Activated naive CD4-positive, alpha-beta T cell treated with anti-CD3 and anti-CD28 coated beads for 36 hours (primary cell): ENCODE results near the gene SQOR. TPM values are rescaled to one million over a fixed set of nuclear protein-coding genes. Genes with fewer than 3 reads are reported as not detected.

ENCODE experiments used
- CTCF ChIA-PET: fragments of 350-600 bp; sonication (Branson Sonifier 250); formaldehyde crosslinking; loops from one replicate; lab custom pipeline; 2021; ENCODE audit warnings: antibody characterized with exemption; lab: Charles Lee
- DNase-seq: peaks from one replicate; pipeline ENCODE4 v3.0.0-alpha.2; 2020
- H3K27ac Mint-ChIP-seq: one replicate; pipeline ENCODE4 v1.8.0; 2021; ENCODE audit warnings: mild to moderate bottlenecking, mixed read lengths
- H3K27me3 Mint-ChIP-seq: one replicate; pipeline ENCODE4 v1.8.0; 2021; ENCODE audit warnings: low read depth, mixed read lengths
- H3K36me3 Mint-ChIP-seq: one replicate; pipeline ENCODE4 v1.8.0; 2021; ENCODE audit warnings: low read depth, mixed read lengths
- H3K4me1 Mint-ChIP-seq: one replicate; pipeline ENCODE4 v1.8.0; 2021; ENCODE audit warnings: low read depth, mixed read lengths
- H3K4me3 Mint-ChIP-seq: one replicate; pipeline ENCODE4 v1.8.0; 2021; ENCODE audit warnings: mild to moderate bottlenecking, moderate library complexity, mixed read lengths
- H3K9me3 Mint-ChIP-seq: one replicate; pipeline ENCODE4 v1.8.0; 2021; ENCODE audit warnings: mixed read lengths
- intact Hi-C: fragments of 100-400 bp; cut with micrococcal nuclease; formaldehyde crosslinking; loops from one replicate; pipeline ENCODE4 v1.15.1; 2023
- total RNA-seq, 2 experiments: library from RNA; stranded (reverse); gene quantifications; one replicate each; pipeline ENCODE4 v1.2.3, GENCODE V29; 2021

Gene SQOR
- total RNA-seq, 2 experiments from 2014 or later, result 54.3 to 56.4 TPM

DNA sequence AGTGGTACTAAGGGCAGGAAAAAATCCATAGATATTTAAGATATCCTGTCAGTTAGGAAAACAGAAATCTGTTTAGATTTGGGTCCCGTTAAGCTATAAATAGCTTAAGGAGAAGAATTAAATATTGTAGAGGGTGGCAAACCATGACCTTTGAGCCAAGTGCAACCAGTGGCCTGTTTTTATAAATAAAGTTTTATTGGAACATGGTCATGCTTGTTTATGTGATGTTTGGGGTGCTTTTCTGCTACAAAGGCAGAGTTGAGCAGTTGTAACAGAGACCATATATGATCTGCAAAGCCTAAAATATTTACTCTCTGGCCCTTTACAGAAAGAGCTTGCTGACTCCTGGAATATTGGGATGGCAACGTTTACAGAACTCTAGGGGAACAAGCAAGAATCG, 66.3 kb downstream of the SQOR start:
- no peak overlapping the region for H3K27ac Mint-ChIP-seq
- H3K9me3 Mint-ChIP-seq, result no peaks in the 10 kb centered on the region
- H3K4me3 Mint-ChIP-seq, result no peak overlapping the region
- peaks cover 3% of the 10 kb centered on the region for H3K27me3 Mint-ChIP-seq
- CTCF ChIA-PET, result interaction anchor here (0.6 to 0.8 kb wide), 2 partner anchors 88 to 202 kb away, joined by 3 read pairs; no protein-coding TSS in a partner anchor
- intact Hi-C loops, result loop anchor here (10.0 kb wide), 1 partner anchor 1494 kb away; no protein-coding TSS in a partner anchor
- H3K36me3 Mint-ChIP-seq, result no peaks in the 10 kb centered on the region
- peaks cover 10% of the 10 kb centered on the region for H3K4me1 Mint-ChIP-seq
- no peak for DNase-seq

DNA sequence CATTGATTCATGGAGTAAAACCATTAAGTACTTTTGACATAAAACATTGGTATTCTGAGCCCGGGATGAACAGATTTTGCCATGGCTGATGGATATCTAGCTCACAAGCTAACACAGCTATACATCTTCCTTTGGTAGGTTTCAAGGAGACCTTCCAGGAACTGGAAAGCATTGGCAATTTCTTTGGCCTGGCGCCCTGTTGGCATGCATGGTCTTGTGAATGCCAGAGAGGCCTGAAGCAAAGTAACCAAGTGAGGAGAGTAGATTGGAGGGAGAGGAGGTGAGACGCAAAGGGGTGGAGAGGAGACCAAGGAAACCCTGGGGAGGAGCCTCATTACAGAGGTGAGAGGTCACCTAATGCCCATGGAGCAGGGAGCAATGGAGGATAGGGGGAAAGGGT, 67.2 kb downstream of the SQOR start:
- CTCF ChIA-PET, result interaction anchor here (2.0 kb wide), 1 partner anchor 13 kb away, joined by 6 read pairs; no protein-coding TSS in a partner anchor

DNA sequence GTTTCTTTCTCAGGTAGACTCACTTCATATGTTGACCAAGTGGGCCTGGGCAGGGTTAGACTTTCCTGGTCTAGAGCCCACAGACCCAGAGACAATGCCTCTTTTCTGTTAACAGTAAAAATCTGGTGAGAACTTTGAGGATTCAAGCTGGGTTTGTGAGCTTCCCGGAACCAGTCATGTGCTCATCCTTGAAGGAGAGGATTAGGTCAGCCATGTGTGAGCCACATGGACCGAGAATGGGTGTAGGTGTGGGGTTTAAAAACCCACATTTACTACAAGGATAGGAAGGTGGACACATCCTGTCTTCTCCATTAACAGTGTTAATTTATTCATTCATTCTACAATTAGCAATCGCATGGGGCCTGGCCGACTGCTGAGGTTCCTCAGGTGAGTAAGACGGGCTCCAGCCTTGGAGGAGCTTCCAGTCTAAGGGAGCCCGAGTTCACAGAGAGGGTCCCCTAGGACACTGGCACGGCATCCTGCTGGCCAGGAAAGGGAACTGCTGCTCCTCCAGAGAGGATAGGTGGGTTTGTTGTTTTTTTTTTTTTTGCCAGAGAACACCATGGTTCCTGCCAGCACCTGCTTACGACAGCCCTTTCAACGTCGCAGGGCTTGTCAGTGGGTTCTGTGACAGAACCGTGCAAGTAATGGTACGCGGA, 69.0 kb downstream of the SQOR start:
- CTCF ChIA-PET, result interaction anchor here (0.7 to 2.0 kb wide), 2 partner anchors 11 to 43 kb away, joined by 3 to 6 read pairs; no protein-coding TSS in a partner anchor
- no peak for DNase-seq
- intact Hi-C loops, result loop anchor here (2.0 to 10.0 kb wide), 3 partner anchors 69 to 1491 kb away; partner anchors contain the start of gene SQOR

More for the DNA sequence above, 67.2 kb downstream of the SQOR start:
- Mint-ChIP-seq H3K4me1 (peaks cover 11% of the 10 kb centered on the region), H3K27me3 (peaks cover 3% of the 10 kb centered on the region), H3K9me3 (no peaks in the 10 kb centered on the region), H3K4me3 (no peak overlapping the region), H3K36me3 (no peaks in the 10 kb centered on the region), H3K27ac (no peak overlapping the region)
- DNase-seq, result no peak
- intact Hi-C loops, result loop anchor here (10.0 kb wide), 1 partner anchor 1493 kb away; no protein-coding TSS in a partner anchor

DNA sequence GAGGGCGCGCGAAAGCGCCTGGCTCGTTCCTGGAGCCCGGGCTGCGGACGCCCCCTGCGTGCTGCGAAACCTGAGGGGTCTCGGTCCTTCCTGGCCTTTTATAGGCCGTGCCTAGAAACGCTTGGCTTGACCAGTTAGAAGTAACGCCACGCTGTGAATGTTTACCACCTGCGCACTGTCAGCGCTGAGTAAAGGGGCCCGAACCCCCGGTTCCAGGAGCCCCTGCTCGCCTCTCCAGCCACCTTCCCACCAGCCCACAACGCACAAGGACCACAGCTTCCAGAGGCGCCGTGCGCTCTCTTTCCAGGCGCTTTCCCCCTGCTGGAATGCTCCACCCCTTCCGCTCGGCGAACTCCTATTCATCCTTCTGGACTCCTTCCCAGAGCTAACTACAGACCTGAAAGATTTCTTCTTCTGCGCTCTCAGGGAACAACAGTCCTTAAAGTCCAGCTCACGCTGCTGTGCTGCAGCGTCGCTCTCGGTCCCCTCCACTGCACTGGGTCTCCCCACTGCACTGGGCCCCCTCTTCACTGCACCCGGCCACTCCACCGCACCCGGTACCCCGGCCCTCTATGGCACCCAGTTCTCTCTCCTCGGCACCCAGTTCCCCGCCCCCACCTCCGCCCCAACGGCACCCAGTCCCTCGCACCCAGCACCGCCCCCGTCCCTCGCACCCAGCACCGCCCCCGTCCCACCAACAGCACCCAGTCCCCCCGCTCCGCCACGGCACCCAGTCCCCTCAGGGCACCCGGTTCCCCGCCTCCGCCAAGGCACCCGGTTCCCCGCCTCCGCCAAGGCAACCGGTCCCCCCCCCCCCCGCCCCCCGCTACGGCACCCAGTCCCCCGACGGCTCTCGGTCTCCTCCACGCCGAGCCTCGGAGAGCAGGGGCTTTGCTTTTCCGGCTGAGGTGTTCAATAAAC, 69.8 kb downstream of the SQOR start:
- Mint-ChIP-seq H3K4me3 (peak overlapping the region; percentile 77), H3K27ac (no peak overlapping the region), H3K27me3 (peaks cover 3% of the 10 kb centered on the region), H3K9me3 (no peaks in the 10 kb centered on the region), H3K36me3 (no peaks in the 10 kb centered on the region), H3K4me1 (peaks cover 11% of the 10 kb centered on the region)
- CTCF ChIA-PET, result interaction anchor here (0.7 to 2.4 kb wide), 23 partner anchors 9 to 249 kb away, joined by 3 to 15 read pairs (median 4); no protein-coding TSS in a partner anchor
- peak; percentile 8 for DNase-seq
- intact Hi-C loops, result loop anchor here (1.0 to 10.0 kb wide), 7 partner anchors 70 to 1490 kb away; partner anchors contain the start of genes BLOC1S6, SLC30A4 and SQOR

More for the DNA sequence above, 69.0 kb downstream of the SQOR start:
- peaks cover 11% of the 10 kb centered on the region for H3K4me1 Mint-ChIP-seq
- peak overlapping the region; percentile 74 for H3K4me3 Mint-ChIP-seq
- no peaks in the 10 kb centered on the region for H3K36me3 Mint-ChIP-seq
- no peaks in the 10 kb centered on the region for H3K9me3 Mint-ChIP-seq
- no peak overlapping the region for H3K27ac Mint-ChIP-seq
- peaks cover 3% of the 10 kb centered on the region for H3K27me3 Mint-ChIP-seq

DNA sequence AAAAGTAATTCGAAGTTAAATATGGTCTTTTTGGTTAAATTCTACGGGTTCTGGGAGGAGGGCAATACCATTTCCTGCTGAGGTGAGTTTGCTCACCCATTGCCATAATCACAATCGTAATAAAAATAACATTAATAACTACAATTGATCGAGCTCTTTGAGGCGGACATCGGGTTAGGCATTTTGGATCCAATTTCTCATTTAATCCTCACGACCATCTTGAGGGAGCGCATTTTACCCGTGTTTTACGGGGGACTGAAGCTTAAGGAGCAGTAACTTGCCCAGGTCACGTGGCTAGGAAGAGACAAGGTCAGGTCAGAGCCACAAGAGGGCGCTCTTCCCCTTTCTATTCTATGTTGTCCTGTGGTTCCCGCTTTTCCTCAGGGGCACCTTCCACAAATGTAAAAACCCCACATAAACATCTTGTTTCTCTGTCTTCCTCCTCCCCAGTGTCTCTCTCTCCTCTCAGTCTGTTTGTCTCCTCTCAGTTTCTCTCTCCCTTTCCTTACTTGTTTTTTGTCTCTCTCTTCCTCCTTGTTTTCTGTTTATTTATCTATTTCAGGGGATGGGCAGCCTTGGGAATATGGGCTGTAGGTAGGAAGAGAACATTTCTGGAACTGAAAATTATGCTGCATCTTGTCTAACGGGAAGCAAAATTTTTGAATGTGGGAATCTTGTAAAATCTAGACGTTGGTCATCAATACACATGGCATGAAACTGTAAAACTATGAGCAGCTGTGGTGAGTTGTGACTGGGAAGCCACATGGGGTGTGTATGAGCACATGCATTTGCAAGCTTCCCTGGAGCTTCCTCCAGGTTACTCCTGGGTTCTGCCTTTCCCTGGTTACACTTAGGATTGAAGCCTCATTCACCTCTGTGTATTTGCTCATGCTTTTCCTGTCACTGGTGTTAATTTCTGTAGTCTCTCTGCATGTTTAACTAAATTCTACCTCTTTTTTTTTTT, 71.0 kb downstream of the SQOR start:
- DNase-seq, result peak; percentile 79
- Mint-ChIP-seq H3K4me1 (peaks cover 11% of the 10 kb centered on the region), H3K9me3 (no peaks in the 10 kb centered on the region), H3K27me3 (peaks cover 3% of the 10 kb centered on the region), H3K27ac (peak overlapping the region; percentile 48), H3K36me3 (no peaks in the 10 kb centered on the region), H3K4me3 (peak overlapping the region; percentile 77)
- CTCF ChIA-PET, result interaction anchor here (0.5 to 2.4 kb wide), 37 partner anchors 8 to 602 kb away, joined by 3 to 15 read pairs (median 4); no protein-coding TSS in a partner anchor
- intact Hi-C loops, result loop anchor here (1.0 to 10.0 kb wide), 7 partner anchors 71 to 1489 kb away; partner anchors contain the start of genes BLOC1S6, SLC30A4 and SQOR

DNA sequence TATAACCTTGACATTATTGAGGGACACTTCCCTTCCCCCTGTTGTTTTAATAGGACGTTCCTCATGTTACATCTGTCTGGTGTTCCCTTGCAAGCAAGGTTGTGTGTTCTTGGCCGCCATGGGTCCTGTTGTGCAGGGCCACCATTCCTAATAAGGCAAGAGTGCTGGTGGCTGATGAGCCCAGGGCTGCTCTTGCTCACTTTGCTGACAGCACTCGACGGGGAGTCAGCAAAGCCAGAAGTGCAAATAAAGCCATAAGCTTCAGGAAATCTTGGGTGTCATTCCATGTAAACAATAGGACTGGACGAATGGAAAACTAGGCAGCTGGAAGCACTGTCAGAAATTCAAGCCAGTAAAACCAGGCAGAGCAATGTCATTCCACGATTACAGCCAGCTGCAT, 75.8 kb downstream of the SQOR start:
- no peak for DNase-seq
- no peak overlapping the region for H3K27ac Mint-ChIP-seq
- peaks cover 6% of the 10 kb centered on the region for H3K27me3 Mint-ChIP-seq
- H3K9me3 Mint-ChIP-seq, result no peaks in the 10 kb centered on the region
- H3K36me3 Mint-ChIP-seq, result no peaks in the 10 kb centered on the region
- no peak overlapping the region for H3K4me3 Mint-ChIP-seq
- peaks cover 5% of the 10 kb centered on the region for H3K4me1 Mint-ChIP-seq
- CTCF ChIA-PET, result no interaction called here
- intact Hi-C loops, result no loop called here

DNA sequence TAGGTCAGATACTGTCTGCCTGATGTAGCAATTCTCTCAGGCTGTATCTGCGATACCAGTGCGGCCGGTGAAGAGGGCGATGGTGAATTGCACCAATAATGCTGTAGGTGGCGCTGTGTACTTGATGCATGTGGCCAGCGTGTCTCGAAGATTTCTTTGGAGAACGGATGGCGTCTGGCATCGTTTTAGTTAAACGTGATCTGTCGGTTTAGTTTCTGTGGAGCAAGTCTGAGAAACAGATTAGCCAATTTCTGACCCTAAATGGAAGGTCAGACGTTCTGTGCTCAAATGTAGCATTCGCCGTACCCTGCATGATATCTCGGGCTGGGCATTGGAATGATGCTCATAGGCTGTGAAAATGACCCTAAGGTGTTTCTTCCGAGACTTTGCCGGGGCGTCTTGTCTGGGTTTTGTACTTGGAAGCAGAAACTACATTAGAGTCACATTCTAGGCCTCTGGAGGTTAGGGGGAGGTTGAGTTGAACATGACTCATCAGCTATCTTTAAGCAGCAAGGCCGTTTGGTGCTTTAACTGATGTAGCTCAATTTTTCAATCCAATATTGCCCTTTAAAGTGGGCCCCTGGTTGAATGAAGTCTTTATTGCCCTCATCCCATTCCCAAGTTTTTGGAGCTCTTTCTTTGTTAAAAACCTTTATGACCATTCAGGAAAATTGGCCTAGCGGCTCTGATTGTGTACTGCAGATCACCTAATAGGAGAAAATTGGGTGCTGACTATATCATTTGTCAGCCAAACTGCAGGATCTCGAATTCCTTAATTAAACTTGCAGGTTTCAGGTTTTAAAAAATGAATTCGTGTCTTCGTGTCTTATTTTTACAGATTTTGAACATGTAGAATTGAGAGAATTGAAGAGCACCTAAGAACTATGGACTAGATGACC, 80.0 kb downstream of the SQOR start:
- intact Hi-C loops, result loop anchor here (1.0 kb wide), 1 partner anchor 75 kb away; no protein-coding TSS in a partner anchor
- peak; percentile 73 for DNase-seq
- Mint-ChIP-seq H3K27me3 (peaks cover 9% of the 10 kb centered on the region), H3K4me3 (no peak overlapping the region), H3K27ac (no peak overlapping the region), H3K9me3 (no peaks in the 10 kb centered on the region), H3K4me1 (no peaks in the 10 kb centered on the region), H3K36me3 (no peaks in the 10 kb centered on the region)
- CTCF ChIA-PET, result interaction anchor here (0.7 to 2.0 kb wide), 12 partner anchors 8 to 218 kb away, joined by 3 to 7 read pairs (median 4); no protein-coding TSS in a partner anchor

DNA sequence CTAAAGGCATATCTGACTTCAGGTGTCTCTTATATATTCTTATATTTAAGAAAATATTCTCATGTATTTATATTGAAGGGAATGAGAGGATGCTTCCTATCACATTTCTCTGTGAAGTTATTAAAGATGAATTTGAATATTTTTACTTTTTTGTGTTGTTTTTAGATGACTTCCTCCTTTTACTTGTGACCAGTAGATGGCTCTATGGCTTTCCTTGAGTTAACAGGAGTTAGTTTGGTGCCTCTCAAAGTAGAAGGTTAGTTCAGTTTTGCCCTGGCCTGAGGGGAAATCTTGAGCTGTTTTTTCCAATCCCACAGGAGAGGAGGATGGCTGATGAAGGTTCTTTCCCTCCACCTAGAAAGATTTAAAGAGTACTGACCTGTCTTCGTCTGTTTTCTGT, 80.7 kb downstream of the SQOR start:
- H3K27ac Mint-ChIP-seq, result no peak overlapping the region
- H3K4me1 Mint-ChIP-seq, result no peaks in the 10 kb centered on the region
- H3K9me3 Mint-ChIP-seq, result no peaks in the 10 kb centered on the region
- intact Hi-C loops, result no loop called here
- no peak overlapping the region for H3K4me3 Mint-ChIP-seq
- peaks cover 10% of the 10 kb centered on the region for H3K27me3 Mint-ChIP-seq
- DNase-seq, result no peak
- CTCF ChIA-PET, result interaction anchor here (0.7 to 2.0 kb wide), 10 partner anchors 8 to 217 kb away, joined by 3 to 7 read pairs (median 4); no protein-coding TSS in a partner anchor
- H3K36me3 Mint-ChIP-seq, result no peaks in the 10 kb centered on the region

DNA sequence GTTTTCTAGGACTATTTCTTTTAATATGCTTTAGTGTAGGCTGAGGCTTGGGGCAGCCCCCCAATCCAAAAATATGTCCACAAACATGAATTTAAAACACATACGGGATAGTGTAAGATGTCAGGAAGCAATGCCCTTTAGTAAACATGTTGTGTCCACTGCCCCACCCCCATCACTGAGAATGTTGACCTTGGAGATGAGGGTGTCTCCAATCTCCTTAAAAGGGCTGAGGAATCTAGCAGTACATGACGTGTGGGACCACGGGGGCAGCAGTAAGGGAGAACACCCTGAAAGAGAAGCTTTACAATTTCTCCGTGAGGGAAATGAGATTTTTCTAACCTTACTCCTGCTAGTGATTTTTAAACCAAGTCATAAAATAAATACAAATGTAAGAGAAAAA, 84.7 kb downstream of the SQOR start:
- Mint-ChIP-seq H3K4me3 (no peak overlapping the region), H3K4me1 (no peaks in the 10 kb centered on the region), H3K27me3 (peaks cover 6% of the 10 kb centered on the region), H3K36me3 (no peaks in the 10 kb centered on the region), H3K9me3 (no peaks in the 10 kb centered on the region), H3K27ac (no peak overlapping the region)
- CTCF ChIA-PET, result no interaction called here
- DNase-seq, result no peak
- intact Hi-C loops, result no loop called here

DNA sequence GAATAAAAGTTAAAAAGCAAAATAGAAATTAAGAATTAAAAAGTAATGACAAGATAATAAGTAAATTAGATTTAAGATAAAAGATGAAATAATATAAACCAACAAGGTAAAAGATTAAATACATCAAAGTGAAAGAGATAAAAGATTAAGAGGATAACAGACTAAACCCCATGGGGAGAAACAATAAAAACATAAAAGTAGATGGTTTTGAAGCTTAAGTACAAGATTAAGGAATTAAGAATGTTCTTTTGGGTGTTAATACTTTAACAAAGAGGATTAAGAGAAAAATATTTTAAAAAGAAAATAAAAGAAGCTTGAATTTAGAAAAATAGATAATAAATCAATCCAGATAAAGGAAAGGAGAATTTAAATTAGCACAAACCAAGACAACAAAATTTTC, 85.4 kb downstream of the SQOR start:
- CTCF ChIA-PET, result interaction anchor here (0.7 kb wide), 1 partner anchor 15 kb away, joined by 4 read pairs; no protein-coding TSS in a partner anchor
- no peak overlapping the region for H3K4me3 Mint-ChIP-seq
- no peaks in the 10 kb centered on the region for H3K36me3 Mint-ChIP-seq
- DNase-seq, result no peak
- no peaks in the 10 kb centered on the region for H3K4me1 Mint-ChIP-seq
- intact Hi-C loops, result no loop called here
- H3K27ac Mint-ChIP-seq, result no peak overlapping the region
- H3K27me3 Mint-ChIP-seq, result peaks cover 6% of the 10 kb centered on the region
- H3K9me3 Mint-ChIP-seq, result no peaks in the 10 kb centered on the region
